HepG2 (cell line): ENCODE data around the gene CDK18. TPM values are rescaled to one million over a fixed set of nuclear protein-coding genes. Genes with fewer than 3 reads are reported as not detected.

Experiments
- ATAC-seq: fragments of 200-7000 bp; cut with Tn5 transposase; 3 replicates; pipeline ENCODE4 v1.9.1; 2020; ENCODE audit warnings: mild to moderate bottlenecking, moderate library complexity
- BruUV-seq: library from RNA; stranded (reverse); fragments of 400-500 nt; replicated peaks from 2 replicates; lab custom pipeline; 2021; lab: Mats Ljungman, UMichigan
- CTCF ChIA-PET: fragments of 300-600 bp; formaldehyde crosslinking; extraction: SDS; loops from one replicate; lab custom pipeline; 2021; ENCODE audit warnings: low total read pairs, inconsistent platforms, low intra/inter-chr PET ratio; lab: Yijun Ruan, JAX
- POLR2A ChIA-PET: fragments of 350-600 bp; sonication (Branson Sonifier 250); formaldehyde crosslinking; loops from one replicate; lab custom pipeline; 2020; ENCODE audit warnings: antibody characterized with exemption, inconsistent platforms; lab: Yijun Ruan, JAX
- DNase-seq: peaks from one replicate; pipeline ENCODE4 v3.0.0-alpha.2; 2015; ENCODE audit warnings: low spot score
- FAIRE-seq: peaks from 3 replicates; lab custom pipeline; 2011; peaks lifted over from hg19 to GRCh38; lab: Jason Lieb, UNC
- H2AFZ ChIP-seq: one replicate; pipeline ENCODE4 v1.6.1; 2011; ENCODE audit warnings: low read length, inconsistent platforms
- H3K27ac ChIP-seq: fragments of 300-600 bp; 3 replicates; pipeline ENCODE4 v1.8.0; 2011; ENCODE audit warnings: mixed run types, mild to moderate bottlenecking, mixed read lengths, low read length, inconsistent platforms; ENCODE audit not compliant: insufficient read depth; ENCODE audit errors: extremely low read length
- H3K27me3 ChIP-seq, 2 experiments: fragments of 200-600 bp in 1 of 2; 2 replicates in 1 of 2; 3 replicates in 1 of 2; pipeline versions ENCODE4 v1.6.0 to v1.8.0; 2011; ENCODE audit warnings: low read length in 2 of 2, mild to moderate bottlenecking in 2 of 2, moderate library complexity in 2 of 2, inconsistent platforms in 1 of 2; ENCODE audit not compliant: insufficient read depth in 2 of 2, control insufficient read depth in 1 of 2
- H3K36me3 ChIP-seq, 2 experiments: fragments of 200-600 bp in 1 of 2; replicated peaks in 1 of 2; 2 replicates in 1 of 2; 3 replicates in 1 of 2; pipeline versions ENCODE4 v1.5.1 to v1.8.0; 2011; ENCODE audit warnings: low read length in 2 of 2, inconsistent platforms in 1 of 2; ENCODE audit not compliant: insufficient read depth in 2 of 2, control insufficient read depth in 1 of 2
- H3K4me1 ChIP-seq: 2 replicates; pipeline ENCODE4 v1.5.1; 2012; ENCODE audit warnings: low read length, inconsistent platforms; ENCODE audit not compliant: insufficient read depth
- H3K4me2 ChIP-seq: 2 replicates; pipeline ENCODE4 v1.6.0; 2011; ENCODE audit warnings: low read depth, low read length, inconsistent platforms
- H3K4me3 ChIP-seq, 3 experiments: fragments of 200-600 bp in 1 of 3; sonication (generic), shearing (Covaris generic) in 1 of 3; replicated peaks in 1 of 3; 2 replicates each; pipeline ENCODE4 v1.5.1; 2011 to 2016; ENCODE audit warnings: low read length in 3 of 3, inconsistent platforms in 2 of 3, low read depth in 2 of 3, mild to moderate bottlenecking in 2 of 3, control low read depth in 1 of 3, mixed read lengths in 1 of 3; ENCODE audit not compliant: insufficient read depth in 1 of 3
- H3K79me2 ChIP-seq: one replicate; pipeline ENCODE4 v1.6.1; 2011; ENCODE audit warnings: low read length, inconsistent platforms; ENCODE audit not compliant: insufficient read depth
- H3K9ac ChIP-seq: 2 replicates; pipeline ENCODE4 v1.6.0; 2011; ENCODE audit warnings: mild to moderate bottlenecking, low read depth, low read length, inconsistent platforms; ENCODE audit not compliant: insufficient read depth
- H3K9me3 ChIP-seq: 2 replicates; pipeline ENCODE4 v1.5.1; 2012; ENCODE audit warnings: mild to moderate bottlenecking, low read length
- H4K20me1 ChIP-seq: 2 replicates; pipeline ENCODE4 v1.6.0; 2011; ENCODE audit warnings: inconsistent platforms, mild to moderate bottlenecking, low read length, moderate library complexity; ENCODE audit not compliant: insufficient read depth
- ARNT ChIP-seq: fragments of 450-650 bp; IDR thresholded peaks from 2 replicates; pipeline ENCODE4 v1.6.1; 2017
- BATF2 ChIP-seq: sonication (generic); formaldehyde crosslinking; IDR thresholded peaks from 2 replicates; pipeline ENCODE4 v1.8.0; 2022; ENCODE audit warnings: mild to moderate bottlenecking, missing genetic modification reagents, moderate library complexity
- HNRNPLL ChIP-seq: fragments of 200-400 bp; formaldehyde crosslinking; IDR thresholded peaks from 2 replicates; pipeline ENCODE4 v1.6.1; 2017; ENCODE audit warnings: mild to moderate bottlenecking, low read depth, low read length; ENCODE audit not compliant: poor library complexity, severe bottlenecking
- MIER2 ChIP-seq: IDR thresholded peaks from 2 replicates; pipeline ENCODE4 v1.6.1; 2016; ENCODE audit warnings: missing biosample characterization, missing genetic modification reagents
- RFXANK ChIP-seq: IDR thresholded peaks from 2 replicates; pipeline ENCODE4 v1.6.1; 2016
- SSRP1 ChIP-seq: IDR thresholded peaks from 2 replicates; pipeline ENCODE4 v1.6.1; 2016; ENCODE audit warnings: control low read depth
- ZFP36L1 ChIP-seq: sonication (generic); formaldehyde crosslinking; IDR thresholded peaks from 2 replicates; pipeline ENCODE4 v1.8.0; 2022; ENCODE audit warnings: mild to moderate bottlenecking, missing genetic modification reagents, moderate library complexity
- ZFP82 ChIP-seq: sonication (generic); formaldehyde crosslinking; IDR thresholded peaks from 2 replicates; pipeline ENCODE4 v1.5.1; 2020; ENCODE audit warnings: mild to moderate bottlenecking, missing genetic modification reagents, borderline replicate concordance
- ZNF230 ChIP-seq: sonication (generic); formaldehyde crosslinking; IDR thresholded peaks from 2 replicates; pipeline ENCODE4 v1.4.0; 2020; ENCODE audit warnings: mild to moderate bottlenecking, missing genetic modification reagents
- ZNF264 ChIP-seq: sonication (generic); formaldehyde crosslinking; IDR thresholded peaks from 2 replicates; pipeline ENCODE4 v1.4.0; 2020; ENCODE audit warnings: missing genetic modification reagents
- ZNF615 ChIP-seq: sonication (generic); formaldehyde crosslinking; IDR thresholded peaks from 2 replicates; pipeline ENCODE4 v1.5.0; 2020; ENCODE audit warnings: mild to moderate bottlenecking, missing genetic modification reagents, borderline replicate concordance
- ZNF841 ChIP-seq: sonication (generic); formaldehyde crosslinking; IDR thresholded peaks from 2 replicates; pipeline ENCODE4 v1.8.1; 2023; ENCODE audit warnings: missing genetic modification reagents, borderline replicate concordance
- WGBS: methylation state at CpG from one replicate; pipeline ENCODE4 v1.1.6; 2017; ENCODE audit warnings: low lambda C conversion rate; 5-methylcytosine and 5-hydroxymethylcytosine counted together
- in situ Hi-C: cut with HindIII; loops from 2 replicates; pipeline ENCODE4 v1.10.0; 2017; ENCODE audit warnings: low pct_unique_long_range_greater_than_20kb; ENCODE audit not compliant: extremely low pct_ligation_motif_present
- intact Hi-C: fragments of 100-400 bp; cut with micrococcal nuclease; formaldehyde crosslinking; loops from one replicate; pipeline ENCODE4 v1.10.0; 2022; ENCODE audit not compliant: unreplicated experiment
- polyA plus RNA-seq, 8 experiments: library from polyadenylated mRNA; depleted of rRNA in 3 of 8; stranded (reverse) in 7 of 8; unstranded in 1 of 8; fragments of >200 nt; fragmentation: Illumina TruSeq in 4 of 8; extraction: Trizol in 4 of 8; gene quantifications; 2 replicates each; pipeline versions ENCODE4 v1.2.1 to v1.2.3, GENCODE V29; 2011 to 2016; ENCODE audit warnings: low read depth in 4 of 8, missing spikeins in 1 of 8, mixed read lengths in 1 of 8; ENCODE audit not compliant: insufficient read depth in 1 of 8
- total RNA-seq, 5 experiments: library from RNA; depleted of rRNA; stranded (reverse); fragments of >200 nt; fragmentation: Illumina TruSeq; extraction: Trizol; gene quantifications; 2 replicates each; pipeline ENCODE4 v1.2.3, GENCODE V29; 2016; ENCODE audit warnings: low read depth in 1 of 5

The CDK18 gene
- total and polyA plus RNA-seq, 2 of the 13 experiments (the other 11 are each of a cell fraction or from before 2014, with no cell fraction given): 6.4 to 38.8 TPM

- intact Hi-C loops: no loop called here
- Histone ChIP-seq H3K4me2 (no peak overlapping the region), H3K27me3 (peaks cover 0 to 3% of the 10 kb centered on the region in 2 experiments; a peak in 2 of 5 replicates), H2AFZ (no peak overlapping the region), H3K9ac (no peak overlapping the region), H3K27ac (no peak overlapping the region), H3K79me2 (no peaks in the 10 kb centered on the region), H3K4me3 (no peak overlapping the region), H3K4me1 (no peaks in the 10 kb centered on the region), H4K20me1 (no peaks in the 10 kb centered on the region), H3K9me3 (peaks cover 10% of the 10 kb centered on the region; the same call in 1 of the 2 replicates), H3K36me3 (no peaks in the 10 kb centered on the region)
- in situ Hi-C loops: no loop called here
- no TSS peak for BruUV-seq
- ChIA-PET CTCF (no interaction called here), POLR2A (no interaction called here)
- DNase-seq: no peak
- TF ChIP-seq ZFP36L1 (CRISPR knock-in tag) (no peak), MIER2 (CRISPR knock-in tag) (no peak), HNRNPLL (no peak), RFXANK (CRISPR knock-in tag) (no peak), ARNT (no peak), ZFP82 (CRISPR knock-in tag) (no peak), BATF2 (CRISPR knock-in tag) (no peak), ZNF264 (CRISPR knock-in tag) (no peak), ZNF615 (no peak), SSRP1 (CRISPR knock-in tag) (no peak), ZNF230 (CRISPR knock-in tag) (no peak), ZNF841 (CRISPR knock-in tag) (no peak)
- no peak for ATAC-seq
- WGBS: 2% methylated on average over 3 of the region's 3 CpGs
- FAIRE-seq: no peak
Observed at GRCh38 chr1:205554026-205554811, 49.8 kb downstream of the CDK18 start.
